HepG2 (cell line): Measurements from ENCODE around the gene RFXANK. TPM values are rescaled to one million over a fixed set of nuclear protein-coding genes. Genes with fewer than 3 reads are reported as not detected.

Experiments
- ATAC-seq: fragments of 200-7000 bp; cut with Tn5 transposase; 3 replicates; pipeline ENCODE4 v1.9.1; 2020; ENCODE audit warnings: mild to moderate bottlenecking, moderate library complexity
- BruUV-seq: library from RNA; stranded (reverse); fragments of 400-500 nt; replicated peaks from 2 replicates; lab custom pipeline; 2021; lab: Mats Ljungman, UMichigan
- CTCF ChIA-PET: fragments of 300-600 bp; formaldehyde crosslinking; extraction: SDS; loops from one replicate; lab custom pipeline; 2021; ENCODE audit warnings: low total read pairs, inconsistent platforms, low intra/inter-chr PET ratio; lab: Yijun Ruan, JAX
- POLR2A ChIA-PET: fragments of 350-600 bp; sonication (Branson Sonifier 250); formaldehyde crosslinking; loops from one replicate; lab custom pipeline; 2020; ENCODE audit warnings: antibody characterized with exemption, inconsistent platforms; lab: Yijun Ruan, JAX
- DNase-seq: peaks from one replicate; pipeline ENCODE4 v3.0.0-alpha.2; 2015; ENCODE audit warnings: low spot score
- FAIRE-seq: peaks from 3 replicates; lab custom pipeline; 2011; peaks lifted over from hg19 to GRCh38; lab: Jason Lieb, UNC
- H2AFZ ChIP-seq: one replicate; pipeline ENCODE4 v1.6.1; 2011; ENCODE audit warnings: low read length, inconsistent platforms
- H3K27ac ChIP-seq: fragments of 300-600 bp; 3 replicates; pipeline ENCODE4 v1.8.0; 2011; ENCODE audit warnings: mixed run types, mild to moderate bottlenecking, mixed read lengths, low read length, inconsistent platforms; ENCODE audit not compliant: insufficient read depth; ENCODE audit errors: extremely low read length
- H3K27me3 ChIP-seq, 2 experiments: fragments of 200-600 bp in 1 of 2; 2 replicates in 1 of 2; 3 replicates in 1 of 2; pipeline versions ENCODE4 v1.6.0 to v1.8.0; 2011; ENCODE audit warnings: low read length in 2 of 2, mild to moderate bottlenecking in 2 of 2, moderate library complexity in 2 of 2, inconsistent platforms in 1 of 2; ENCODE audit not compliant: insufficient read depth in 2 of 2, control insufficient read depth in 1 of 2
- H3K36me3 ChIP-seq, 2 experiments: fragments of 200-600 bp in 1 of 2; replicated peaks in 1 of 2; 2 replicates in 1 of 2; 3 replicates in 1 of 2; pipeline versions ENCODE4 v1.5.1 to v1.8.0; 2011; ENCODE audit warnings: low read length in 2 of 2, inconsistent platforms in 1 of 2; ENCODE audit not compliant: insufficient read depth in 2 of 2, control insufficient read depth in 1 of 2
- H3K4me1 ChIP-seq: 2 replicates; pipeline ENCODE4 v1.5.1; 2012; ENCODE audit warnings: low read length, inconsistent platforms; ENCODE audit not compliant: insufficient read depth
- H3K4me2 ChIP-seq: 2 replicates; pipeline ENCODE4 v1.6.0; 2011; ENCODE audit warnings: low read depth, low read length, inconsistent platforms
- H3K4me3 ChIP-seq, 3 experiments: fragments of 200-600 bp in 1 of 3; sonication (generic), shearing (Covaris generic) in 1 of 3; replicated peaks in 1 of 3; 2 replicates each; pipeline ENCODE4 v1.5.1; 2011 to 2016; ENCODE audit warnings: low read length in 3 of 3, inconsistent platforms in 2 of 3, low read depth in 2 of 3, mild to moderate bottlenecking in 2 of 3, control low read depth in 1 of 3, mixed read lengths in 1 of 3; ENCODE audit not compliant: insufficient read depth in 1 of 3
- H3K79me2 ChIP-seq: one replicate; pipeline ENCODE4 v1.6.1; 2011; ENCODE audit warnings: low read length, inconsistent platforms; ENCODE audit not compliant: insufficient read depth
- H3K9ac ChIP-seq: 2 replicates; pipeline ENCODE4 v1.6.0; 2011; ENCODE audit warnings: mild to moderate bottlenecking, low read depth, low read length, inconsistent platforms; ENCODE audit not compliant: insufficient read depth
- H3K9me3 ChIP-seq: 2 replicates; pipeline ENCODE4 v1.5.1; 2012; ENCODE audit warnings: mild to moderate bottlenecking, low read length
- H4K20me1 ChIP-seq: 2 replicates; pipeline ENCODE4 v1.6.0; 2011; ENCODE audit warnings: inconsistent platforms, mild to moderate bottlenecking, low read length, moderate library complexity; ENCODE audit not compliant: insufficient read depth
- EZH2 ChIP-seq: conservative IDR thresholded peaks from 2 replicates; pipeline ENCODE4 v1.6.1; 2012; ENCODE audit warnings: mild to moderate bottlenecking, low read depth, low read length, moderate library complexity
- HOMEZ ChIP-seq: IDR thresholded peaks from 2 replicates; pipeline ENCODE4 v1.6.1; 2016; ENCODE audit warnings: low read depth
- KAT2B ChIP-seq: fragments of 150-350 bp; IDR thresholded peaks from 2 replicates; pipeline ENCODE4 v1.6.1; 2014; ENCODE audit warnings: low read depth, low read length, borderline replicate concordance
- KLF9 ChIP-seq: IDR thresholded peaks from 2 replicates; pipeline ENCODE4 v1.6.1; 2016; ENCODE audit warnings: low read depth
- NFRKB ChIP-seq: fragments of 450-650 bp; IDR thresholded peaks from 2 replicates; pipeline ENCODE4 v1.6.1; 2017
- NR2F1 ChIP-seq, 2 experiments: fragments of 450-650 bp in 1 of 2; formaldehyde crosslinking in 1 of 2; IDR thresholded peaks; 2 replicates each; pipeline versions ENCODE4 v1.5.0 to v1.6.1; 2016 to 2020; ENCODE audit warnings: mild to moderate bottlenecking in 1 of 2, missing compliant biosample characterization in 1 of 2, missing genetic modification reagents in 1 of 2, moderate library complexity in 1 of 2
- SAP130 ChIP-seq: IDR thresholded peaks from 2 replicates; pipeline ENCODE4 v1.6.1; 2016; ENCODE audit warnings: low read depth
- SNAI1 ChIP-seq: sonication (generic); formaldehyde crosslinking; IDR thresholded peaks from 2 replicates; pipeline ENCODE4 v1.5.0; 2020; ENCODE audit warnings: mild to moderate bottlenecking, missing genetic modification reagents, borderline replicate concordance
- SRSF9 ChIP-seq: fragments of 200-400 bp; formaldehyde crosslinking; IDR thresholded peaks from 2 replicates; pipeline ENCODE4 v1.6.1; 2018; ENCODE audit warnings: borderline replicate concordance, mild to moderate bottlenecking, low read depth, low read length; ENCODE audit not compliant: insufficient read depth, poor library complexity, severe bottlenecking
- TCF7 ChIP-seq: sonication (generic); IDR thresholded peaks from 2 replicates; pipeline ENCODE4 v1.6.1; 2016; ENCODE audit warnings: antibody characterized with exemption, low read depth
- ZKSCAN5 ChIP-seq: sonication (generic); formaldehyde crosslinking; IDR thresholded peaks from 2 replicates; pipeline ENCODE4 v1.5.1; 2020; ENCODE audit warnings: mild to moderate bottlenecking, missing genetic modification reagents
- ZNF451 ChIP-seq: sonication (generic); formaldehyde crosslinking; IDR thresholded peaks from 2 replicates; pipeline ENCODE4 v1.5.0; 2020; ENCODE audit warnings: mild to moderate bottlenecking, missing genetic modification reagents
- ZNF556 ChIP-seq: sonication (generic); formaldehyde crosslinking; IDR thresholded peaks from 2 replicates; pipeline ENCODE4 v1.4.0; 2020; ENCODE audit warnings: mild to moderate bottlenecking, missing genetic modification reagents, borderline replicate concordance
- ZNF607 ChIP-seq: sonication (generic); formaldehyde crosslinking; IDR thresholded peaks from 2 replicates; pipeline ENCODE4 v1.5.1; 2020; ENCODE audit warnings: missing genetic modification reagents, mild to moderate bottlenecking, borderline replicate concordance
- ZNF672 ChIP-seq: sonication (generic); formaldehyde crosslinking; IDR thresholded peaks from 2 replicates; pipeline ENCODE4 v1.8.1; 2022; ENCODE audit warnings: missing genetic modification reagents
- ZNF709 ChIP-seq: sonication (generic); formaldehyde crosslinking; IDR thresholded peaks from 2 replicates; pipeline ENCODE4 v1.5.0; 2020; ENCODE audit warnings: mild to moderate bottlenecking, missing genetic modification reagents
- ZNF746 ChIP-seq: sonication (generic); formaldehyde crosslinking; IDR thresholded peaks from 2 replicates; pipeline ENCODE4 v1.8.0; 2022; ENCODE audit warnings: mild to moderate bottlenecking, missing genetic modification reagents
- WGBS: methylation state at CpG from one replicate; pipeline ENCODE4 v1.1.6; 2017; ENCODE audit warnings: low lambda C conversion rate; 5-methylcytosine and 5-hydroxymethylcytosine counted together
- in situ Hi-C: cut with HindIII; loops from 2 replicates; pipeline ENCODE4 v1.10.0; 2017; ENCODE audit warnings: low pct_unique_long_range_greater_than_20kb; ENCODE audit not compliant: extremely low pct_ligation_motif_present
- intact Hi-C: fragments of 100-400 bp; cut with micrococcal nuclease; formaldehyde crosslinking; loops from one replicate; pipeline ENCODE4 v1.10.0; 2022; ENCODE audit not compliant: unreplicated experiment
- polyA plus RNA-seq, 8 experiments: library from polyadenylated mRNA; depleted of rRNA in 3 of 8; stranded (reverse) in 7 of 8; unstranded in 1 of 8; fragments of >200 nt; fragmentation: Illumina TruSeq in 4 of 8; extraction: Trizol in 4 of 8; gene quantifications; 2 replicates each; pipeline versions ENCODE4 v1.2.1 to v1.2.3, GENCODE V29; 2011 to 2016; ENCODE audit warnings: low read depth in 4 of 8, missing spikeins in 1 of 8, mixed read lengths in 1 of 8; ENCODE audit not compliant: insufficient read depth in 1 of 8
- total RNA-seq, 5 experiments: library from RNA; depleted of rRNA; stranded (reverse); fragments of >200 nt; fragmentation: Illumina TruSeq; extraction: Trizol; gene quantifications; 2 replicates each; pipeline ENCODE4 v1.2.3, GENCODE V29; 2016; ENCODE audit warnings: low read depth in 1 of 5
- TF ChIP-seq, protein P1 (sequence below): sonication (generic); formaldehyde crosslinking; IDR thresholded peaks from 2 replicates; pipeline ENCODE4 v1.4.0; 2020; ENCODE audit warnings: mild to moderate bottlenecking, missing genetic modification reagents
- TF ChIP-seq, protein P2 (sequence below), 2 experiments: sonication (generic) in 1 of 2; formaldehyde crosslinking in 1 of 2; IDR thresholded peaks; 2 replicates each; pipeline versions ENCODE4 v1.4.0 to v1.6.1; 2016 to 2020; ENCODE audit warnings: borderline replicate concordance in 1 of 2, low read depth in 1 of 2, mild to moderate bottlenecking in 1 of 2, missing genetic modification reagents in 1 of 2

RFXANK gene
- total and polyA plus RNA-seq, 2 of the 13 experiments (the other 11 are each of a cell fraction or from before 2014, with no cell fraction given) = 49.9 to 80.7 TPM

- intact Hi-C loops (no loop called here), in situ Hi-C loops (no loop called here)
- Histone ChIP-seq H3K4me3 (no peak overlapping the region), H3K4me1 (no peaks in the 10 kb centered on the region), H3K36me3 (no peaks in the 10 kb centered on the region), H3K9me3 (no peaks in the 10 kb centered on the region), H4K20me1 (no peaks in the 10 kb centered on the region; the same call in 1 of the 2 replicates), H3K4me2 (no peak overlapping the region), H2AFZ (no peak overlapping the region), H3K27me3 (peaks cover 2 to 21% of the 10 kb centered on the region in 2 experiments; a peak in 3 of 5 replicates), H3K9ac (no peak overlapping the region), H3K79me2 (no peaks in the 10 kb centered on the region), H3K27ac (no peak overlapping the region)
- no peak for FAIRE-seq
- DNase-seq = no peak
- 50% methylated on average over 4 of the region's 4 CpGs for WGBS
- no peak for ATAC-seq
- ChIA-PET CTCF (no interaction called here), POLR2A (interaction anchor here (1.0 kb wide), 1 partner anchor 24 kb away, joined by 3 read pairs; the partner anchor contains the start of gene BORCS8)
- no TSS peak for BruUV-seq
- no peak for TF ChIP-seq ZNF746 (CRISPR knock-in tag)
- TF ChIP-seq NR2F1 (CRISPR knock-in tag; IDR thresholded peaks at IDR 0.05) = no peak
- TF ChIP-seq ZNF556 (CRISPR knock-in tag) = no peak
- no peak for TF ChIP-seq NFRKB
- no peak for TF ChIP-seq ZNF709 (CRISPR knock-in tag)
- TF ChIP-seq ZKSCAN5 (CRISPR knock-in tag) = no peak
- TF ChIP-seq EZH2 = no peak
- no peak for TF ChIP-seq HOMEZ (CRISPR knock-in tag)
- no peak for TF ChIP-seq SRSF9
- no peak for TF ChIP-seq KAT2B
- no peak for TF ChIP-seq KLF9 (CRISPR knock-in tag)
- no peak for TF ChIP-seq SAP130 (CRISPR knock-in tag)
- TF ChIP-seq, protein P1, sequence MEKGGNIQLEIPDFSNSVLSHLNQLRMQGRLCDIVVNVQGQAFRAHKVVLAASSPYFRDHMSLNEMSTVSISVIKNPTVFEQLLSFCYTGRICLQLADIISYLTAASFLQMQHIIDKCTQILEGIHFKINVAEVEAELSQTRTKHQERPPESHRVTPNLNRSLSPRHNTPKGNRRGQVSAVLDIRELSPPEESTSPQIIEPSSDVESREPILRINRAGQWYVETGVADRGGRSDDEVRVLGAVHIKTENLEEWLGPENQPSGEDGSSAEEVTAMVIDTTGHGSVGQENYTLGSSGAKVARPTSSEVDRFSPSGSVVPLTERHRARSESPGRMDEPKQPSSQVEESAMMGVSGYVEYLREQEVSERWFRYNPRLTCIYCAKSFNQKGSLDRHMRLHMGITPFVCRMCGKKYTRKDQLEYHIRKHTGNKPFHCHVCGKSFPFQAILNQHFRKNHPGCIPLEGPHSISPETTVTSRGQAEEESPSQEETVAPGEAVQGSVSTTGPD (CRISPR knock-in tag) = no peak
- no peak for TF ChIP-seq TCF7
- no peak for TF ChIP-seq SNAI1 (CRISPR knock-in tag)
- TF ChIP-seq ZNF451 (CRISPR knock-in tag) = no peak
- TF ChIP-seq ZNF607 (CRISPR knock-in tag) = no peak
- TF ChIP-seq, protein P2, sequence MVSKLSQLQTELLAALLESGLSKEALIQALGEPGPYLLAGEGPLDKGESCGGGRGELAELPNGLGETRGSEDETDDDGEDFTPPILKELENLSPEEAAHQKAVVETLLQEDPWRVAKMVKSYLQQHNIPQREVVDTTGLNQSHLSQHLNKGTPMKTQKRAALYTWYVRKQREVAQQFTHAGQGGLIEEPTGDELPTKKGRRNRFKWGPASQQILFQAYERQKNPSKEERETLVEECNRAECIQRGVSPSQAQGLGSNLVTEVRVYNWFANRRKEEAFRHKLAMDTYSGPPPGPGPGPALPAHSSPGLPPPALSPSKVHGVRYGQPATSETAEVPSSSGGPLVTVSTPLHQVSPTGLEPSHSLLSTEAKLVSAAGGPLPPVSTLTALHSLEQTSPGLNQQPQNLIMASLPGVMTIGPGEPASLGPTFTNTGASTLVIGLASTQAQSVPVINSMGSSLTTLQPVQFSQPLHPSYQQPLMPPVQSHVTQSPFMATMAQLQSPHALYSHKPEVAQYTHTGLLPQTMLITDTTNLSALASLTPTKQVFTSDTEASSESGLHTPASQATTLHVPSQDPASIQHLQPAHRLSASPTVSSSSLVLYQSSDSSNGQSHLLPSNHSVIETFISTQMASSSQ (IDR thresholded peaks at IDR 0.05; ENCODE audit: low read depth) = no peak
- TF ChIP-seq, protein P2 (CRISPR knock-in tag; IDR thresholded peaks at IDR 0.05; ENCODE audit: borderline replicate concordance) = no peak
- TF ChIP-seq ZNF672 (CRISPR knock-in tag) = no peak
Observed at GRCh38 chr19:19215792-19216191, 23.7 kb downstream of the RFXANK start.
